Measurements from ENCODE around the gene PPP1R26. TPM values are rescaled to one million over a fixed set of nuclear protein-coding genes. Genes with fewer than 3 reads are reported as not detected.

The PPP1R26 gene
- polyA plus RNA-seq, 1 donor from 2014 or later, result 20.1 TPM

GRCh38 chr9:135490166-135490870 is 10.7 kb downstream of the PPP1R26 start:
- Histone ChIP-seq H3K27ac (ENCODE audit: low read length) (no peak overlapping the region), H3K27me3 (ENCODE audit: insufficient read depth, low read depth, low read length) (no peaks in the 10 kb centered on the region), H3K9me2 (ENCODE audit: insufficient read depth, low read length) (no peaks in the 10 kb centered on the region), H4K20me1 (ENCODE audit: insufficient read depth) (no peaks in the 10 kb centered on the region), H3F3A (ENCODE audit: insufficient read depth, low read length, poor library complexity, severe bottlenecking) (no peaks in the 10 kb centered on the region), H3K36me3 (ENCODE audit: insufficient read depth, low read length) (no peaks in the 10 kb centered on the region), H3K9ac (ENCODE audit: low read length) (no peak overlapping the region), H3K4me2 (ENCODE audit: low read length) (no peak overlapping the region), H3K4me3 (ENCODE audit: low read length) (no peak overlapping the region), H3K79me2 (replicated peaks; ENCODE audit: insufficient read depth, low read length) (no peaks in the 10 kb centered on the region), H3K9me3 (ENCODE audit: low read length) (no peaks in the 10 kb centered on the region), H2AFZ (ENCODE audit: low read depth, low read length) (no peak overlapping the region)
- TF ChIP-seq SMC3 (conservative IDR thresholded peaks at IDR 0.05; ENCODE audit: poor library complexity), result no peak
- TF ChIP-seq, protein P1, sequence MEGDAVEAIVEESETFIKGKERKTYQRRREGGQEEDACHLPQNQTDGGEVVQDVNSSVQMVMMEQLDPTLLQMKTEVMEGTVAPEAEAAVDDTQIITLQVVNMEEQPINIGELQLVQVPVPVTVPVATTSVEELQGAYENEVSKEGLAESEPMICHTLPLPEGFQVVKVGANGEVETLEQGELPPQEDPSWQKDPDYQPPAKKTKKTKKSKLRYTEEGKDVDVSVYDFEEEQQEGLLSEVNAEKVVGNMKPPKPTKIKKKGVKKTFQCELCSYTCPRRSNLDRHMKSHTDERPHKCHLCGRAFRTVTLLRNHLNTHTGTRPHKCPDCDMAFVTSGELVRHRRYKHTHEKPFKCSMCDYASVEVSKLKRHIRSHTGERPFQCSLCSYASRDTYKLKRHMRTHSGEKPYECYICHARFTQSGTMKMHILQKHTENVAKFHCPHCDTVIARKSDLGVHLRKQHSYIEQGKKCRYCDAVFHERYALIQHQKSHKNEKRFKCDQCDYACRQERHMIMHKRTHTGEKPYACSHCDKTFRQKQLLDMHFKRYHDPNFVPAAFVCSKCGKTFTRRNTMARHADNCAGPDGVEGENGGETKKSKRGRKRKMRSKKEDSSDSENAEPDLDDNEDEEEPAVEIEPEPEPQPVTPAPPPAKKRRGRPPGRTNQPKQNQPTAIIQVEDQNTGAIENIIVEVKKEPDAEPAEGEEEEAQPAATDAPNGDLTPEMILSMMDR (IDR thresholded peaks at IDR 0.05; ENCODE audit: poor library complexity, severe bottlenecking), result no peak
- no peak for TF ChIP-seq EP300 (conservative IDR thresholded peaks at IDR 0.05; ENCODE audit: poor library complexity, severe bottlenecking)
- TF ChIP-seq, protein P2, sequence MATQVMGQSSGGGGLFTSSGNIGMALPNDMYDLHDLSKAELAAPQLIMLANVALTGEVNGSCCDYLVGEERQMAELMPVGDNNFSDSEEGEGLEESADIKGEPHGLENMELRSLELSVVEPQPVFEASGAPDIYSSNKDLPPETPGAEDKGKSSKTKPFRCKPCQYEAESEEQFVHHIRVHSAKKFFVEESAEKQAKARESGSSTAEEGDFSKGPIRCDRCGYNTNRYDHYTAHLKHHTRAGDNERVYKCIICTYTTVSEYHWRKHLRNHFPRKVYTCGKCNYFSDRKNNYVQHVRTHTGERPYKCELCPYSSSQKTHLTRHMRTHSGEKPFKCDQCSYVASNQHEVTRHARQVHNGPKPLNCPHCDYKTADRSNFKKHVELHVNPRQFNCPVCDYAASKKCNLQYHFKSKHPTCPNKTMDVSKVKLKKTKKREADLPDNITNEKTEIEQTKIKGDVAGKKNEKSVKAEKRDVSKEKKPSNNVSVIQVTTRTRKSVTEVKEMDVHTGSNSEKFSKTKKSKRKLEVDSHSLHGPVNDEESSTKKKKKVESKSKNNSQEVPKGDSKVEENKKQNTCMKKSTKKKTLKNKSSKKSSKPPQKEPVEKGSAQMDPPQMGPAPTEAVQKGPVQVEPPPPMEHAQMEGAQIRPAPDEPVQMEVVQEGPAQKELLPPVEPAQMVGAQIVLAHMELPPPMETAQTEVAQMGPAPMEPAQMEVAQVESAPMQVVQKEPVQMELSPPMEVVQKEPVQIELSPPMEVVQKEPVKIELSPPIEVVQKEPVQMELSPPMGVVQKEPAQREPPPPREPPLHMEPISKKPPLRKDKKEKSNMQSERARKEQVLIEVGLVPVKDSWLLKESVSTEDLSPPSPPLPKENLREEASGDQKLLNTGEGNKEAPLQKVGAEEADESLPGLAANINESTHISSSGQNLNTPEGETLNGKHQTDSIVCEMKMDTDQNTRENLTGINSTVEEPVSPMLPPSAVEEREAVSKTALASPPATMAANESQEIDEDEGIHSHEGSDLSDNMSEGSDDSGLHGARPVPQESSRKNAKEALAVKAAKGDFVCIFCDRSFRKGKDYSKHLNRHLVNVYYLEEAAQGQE (IDR thresholded peaks at IDR 0.05; ENCODE audit: borderline replicate concordance), result no peak
- no peak for TF ChIP-seq MXI1 (conservative IDR thresholded peaks at IDR 0.05; ENCODE audit: poor library complexity, severe bottlenecking)
- TF ChIP-seq POLR2AphosphoS5 (IDR thresholded peaks at IDR 0.05), result no peak
- TF ChIP-seq RAD21 (conservative IDR thresholded peaks at IDR 0.05), result no peak
- no peak for TF ChIP-seq TAF1 (IDR thresholded peaks at IDR 0.05; ENCODE audit: low read depth)
- TF ChIP-seq EZH2 (IDR thresholded peaks at IDR 0.05; ENCODE audit: borderline replicate concordance, insufficient read depth, low read length, poor library complexity, severe bottlenecking), result no peak

DNA sequence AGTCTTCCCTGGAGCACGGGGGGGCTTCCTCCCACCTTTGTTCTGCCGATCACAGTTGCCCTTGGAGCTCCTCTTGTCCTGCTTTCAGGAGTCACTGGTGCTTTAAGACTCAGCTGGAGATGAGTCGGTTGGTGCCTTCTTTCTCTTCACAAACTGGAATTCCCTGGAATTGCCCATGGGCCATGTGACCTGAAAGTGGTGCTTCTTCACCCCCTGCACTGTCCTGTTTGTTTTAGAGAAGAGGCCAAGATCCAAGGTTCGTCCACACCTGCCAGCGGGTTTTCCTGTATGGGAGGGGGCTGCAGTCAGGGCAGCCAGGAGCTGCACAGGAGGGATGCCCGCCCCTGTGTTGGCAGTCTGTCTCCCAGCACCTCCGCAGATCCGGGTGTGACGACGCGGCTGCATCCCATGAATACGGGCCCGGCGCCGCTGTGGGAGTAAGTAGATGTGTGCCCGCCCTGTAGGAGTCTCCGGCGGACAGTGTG is 11.4 kb downstream of the PPP1R26 start:
- no peaks in the 10 kb centered on the region for H3K9me2 ChIP-seq (ENCODE audit: insufficient read depth, low read length)
- H3K9ac ChIP-seq (ENCODE audit: low read length), result no peak overlapping the region
- H3K27ac ChIP-seq (ENCODE audit: low read length), result no peak overlapping the region
- no peaks in the 10 kb centered on the region for H4K20me1 ChIP-seq (ENCODE audit: insufficient read depth)
- H2AFZ ChIP-seq (ENCODE audit: low read depth, low read length), result no peak overlapping the region
- TF ChIP-seq RAD21 (conservative IDR thresholded peaks at IDR 0.05) (no peak), EP300 (conservative IDR thresholded peaks at IDR 0.05; ENCODE audit: poor library complexity, severe bottlenecking) (no peak), MXI1 (conservative IDR thresholded peaks at IDR 0.05; ENCODE audit: poor library complexity, severe bottlenecking) (no peak)
- no peaks in the 10 kb centered on the region for H3K36me3 ChIP-seq (ENCODE audit: insufficient read depth, low read length)
- no peak overlapping the region for H3K4me2 ChIP-seq (ENCODE audit: low read length)
- H3K79me2 ChIP-seq (replicated peaks; ENCODE audit: insufficient read depth, low read length), result no peaks in the 10 kb centered on the region
- H3K9me3 ChIP-seq (ENCODE audit: low read length), result no peaks in the 10 kb centered on the region
- H3F3A ChIP-seq (ENCODE audit: insufficient read depth, low read length, poor library complexity, severe bottlenecking), result no peaks in the 10 kb centered on the region
- no peak overlapping the region for H3K4me3 ChIP-seq (ENCODE audit: low read length)
- H3K27me3 ChIP-seq (ENCODE audit: insufficient read depth, low read depth, low read length), result no peaks in the 10 kb centered on the region
